NCI-H510A treated with DMSO at 0.1 percent for 48 hours (cell line): ENCODE measurements around the gene WLS.

ENCODE experiments used
- DNase-seq: peaks from one replicate; lab custom pipeline; 2025; lab: John Stamatoyannopoulos, UW

WLS gene

GRCh38 chr1:68227598-68227997, 4.7 kb downstream of the WLS start:
- DNase-seq = no peak

- DNase-seq = no peak
Measured at GRCh38 chr1:68225781-68226180, 6.5 kb downstream of the WLS start.

GRCh38 chr1:68223687-68224086, 8.6 kb downstream of the WLS start:
- no peak for DNase-seq

- DNase-seq = no peak
Measured at GRCh38 chr1:68221980-68222373, 10.3 kb downstream of the WLS start.

GRCh38 chr1:68221001-68221979, 11.0 kb downstream of the WLS start:
- no peak for DNase-seq

GRCh38 chr1:68220420-68220819, 11.9 kb downstream of the WLS start:
- DNase-seq = no peak

GRCh38 chr1:68218490-68218889, 13.8 kb downstream of the WLS start:
- DNase-seq = no peak

GRCh38 chr1:68217618-68218017, 14.7 kb downstream of the WLS start:
- DNase-seq = no peak

GRCh38 chr1:68217060-68217554, 15.2 kb downstream of the WLS start:
- DNase-seq = peak; percentile 36

- DNase-seq = no peak
Measured at GRCh38 chr1:68216089-68216772, 16.1 kb downstream of the WLS start.

GRCh38 chr1:68213843-68214242, 18.5 kb downstream of the WLS start:
- peak; percentile 84 for DNase-seq

GRCh38 chr1:68211761-68212380, 20.5 kb downstream of the WLS start:
- no peak for DNase-seq

- no peak for DNase-seq
Measured at GRCh38 chr1:68210829-68211228, 21.5 kb downstream of the WLS start.

GRCh38 chr1:68210027-68210426, 22.3 kb downstream of the WLS start:
- DNase-seq = no peak

- no peak for DNase-seq
Measured at GRCh38 chr1:68206848-68207689, 25.3 kb downstream of the WLS start.

- no peak for DNase-seq
Measured at GRCh38 chr1:68205794-68206358, 26.4 kb downstream of the WLS start.

- no peak for DNase-seq
Measured at GRCh38 chr1:68204977-68205630, 27.2 kb downstream of the WLS start.

- DNase-seq = no peak
Measured at GRCh38 chr1:68202239-68202832, 30.0 kb downstream of the WLS start.

- DNase-seq = no peak
Measured at GRCh38 chr1:68201546-68202238, 30.6 kb downstream of the WLS start.

GRCh38 chr1:68199603-68200002, 32.7 kb downstream of the WLS start:
- peak; percentile 36 for DNase-seq
